ENCODE data around the gene HS6ST2. TPM values are rescaled to one million over a fixed set of nuclear protein-coding genes. Genes with fewer than 3 reads are reported as not detected.

Gene HS6ST2
- total RNA-seq, 1 donor from 2014 or later: 1.2 TPM

DNA sequence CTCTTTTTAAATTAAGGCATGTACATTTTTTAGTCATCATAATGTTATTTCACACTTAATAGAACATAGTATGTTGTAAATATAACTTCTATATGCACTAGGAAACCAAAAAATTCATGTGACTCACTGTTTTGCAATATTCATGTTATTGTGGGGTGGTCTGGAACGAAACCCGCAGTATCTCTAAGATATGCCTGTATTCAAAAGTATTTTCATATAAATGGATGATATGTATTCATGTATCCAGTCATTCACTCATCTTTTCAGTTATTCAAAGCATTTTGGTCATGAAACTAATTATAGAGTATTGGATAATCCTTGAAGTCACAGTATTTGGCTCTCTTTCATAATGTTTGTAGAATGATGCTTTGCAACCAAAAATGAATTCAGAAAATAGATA, 168.1 kb downstream of the HS6ST2 start:
- DNase-seq (ENCODE audit: low spot score): no peak

DNA sequence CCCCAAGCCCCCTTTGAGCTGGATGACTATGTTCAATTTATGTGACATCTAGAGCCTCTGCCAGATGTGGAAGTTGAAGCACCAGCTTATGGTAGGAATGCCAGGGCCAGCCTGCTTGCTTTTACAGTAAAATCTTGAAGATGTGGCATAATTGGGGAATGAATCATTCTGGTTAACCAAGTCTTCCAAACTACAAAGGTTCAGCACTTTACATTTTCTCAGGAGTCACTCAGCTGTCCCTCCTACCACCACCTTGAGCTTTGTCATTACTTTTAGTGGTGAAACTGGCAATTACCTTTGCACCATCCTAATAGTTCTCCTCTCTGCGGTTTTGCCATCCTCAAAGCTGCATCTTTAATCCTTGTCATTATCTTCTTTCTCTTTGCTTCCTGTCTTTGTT, 172.2 kb downstream of the HS6ST2 start:
- no peak for DNase-seq (ENCODE audit: low spot score)

- no peak for DNase-seq (ENCODE audit: low spot score)
These were observed 179.5 kb downstream of the HS6ST2 start for GRCh38 chrX:132778917-132779316.

DNA sequence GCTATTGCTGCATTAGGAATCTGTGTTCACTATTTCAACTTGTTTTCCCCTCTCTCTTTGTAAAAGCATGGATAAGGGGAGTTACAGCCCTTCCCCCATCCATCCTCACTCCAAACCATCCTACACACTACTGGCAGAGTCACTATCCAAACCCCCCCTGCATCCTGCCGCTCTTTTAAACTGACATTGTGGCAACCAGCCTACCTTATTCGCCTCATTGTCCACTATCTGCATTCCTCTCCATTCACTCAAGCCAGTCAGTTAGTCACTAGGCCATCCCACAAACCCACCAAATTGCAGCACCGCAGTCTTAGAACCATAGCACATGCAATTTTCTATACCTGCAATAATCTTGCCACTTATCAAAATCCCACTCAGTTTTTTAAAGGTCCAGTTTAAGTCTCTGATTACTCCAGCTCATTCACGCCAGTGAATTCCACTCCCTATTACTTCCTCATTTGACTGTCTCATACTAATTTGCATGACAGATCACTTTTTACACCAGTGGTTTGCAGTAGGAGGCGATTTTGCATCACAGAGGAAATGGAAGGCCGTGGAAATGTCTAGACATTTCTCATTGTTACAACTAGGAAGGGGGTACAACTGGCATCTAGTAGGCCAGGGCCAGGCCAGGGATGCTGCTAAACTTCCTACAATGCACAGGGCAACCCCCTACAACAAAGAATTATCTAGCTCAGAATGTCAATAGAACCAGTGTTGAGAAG, 181.8 kb downstream of the HS6ST2 start:
- no peak for DNase-seq (ENCODE audit: low spot score)

GRCh38 chrX:132775263-132775823, 183.1 kb downstream of the HS6ST2 start:
- DNase-seq (ENCODE audit: low spot score): no peak

DNA sequence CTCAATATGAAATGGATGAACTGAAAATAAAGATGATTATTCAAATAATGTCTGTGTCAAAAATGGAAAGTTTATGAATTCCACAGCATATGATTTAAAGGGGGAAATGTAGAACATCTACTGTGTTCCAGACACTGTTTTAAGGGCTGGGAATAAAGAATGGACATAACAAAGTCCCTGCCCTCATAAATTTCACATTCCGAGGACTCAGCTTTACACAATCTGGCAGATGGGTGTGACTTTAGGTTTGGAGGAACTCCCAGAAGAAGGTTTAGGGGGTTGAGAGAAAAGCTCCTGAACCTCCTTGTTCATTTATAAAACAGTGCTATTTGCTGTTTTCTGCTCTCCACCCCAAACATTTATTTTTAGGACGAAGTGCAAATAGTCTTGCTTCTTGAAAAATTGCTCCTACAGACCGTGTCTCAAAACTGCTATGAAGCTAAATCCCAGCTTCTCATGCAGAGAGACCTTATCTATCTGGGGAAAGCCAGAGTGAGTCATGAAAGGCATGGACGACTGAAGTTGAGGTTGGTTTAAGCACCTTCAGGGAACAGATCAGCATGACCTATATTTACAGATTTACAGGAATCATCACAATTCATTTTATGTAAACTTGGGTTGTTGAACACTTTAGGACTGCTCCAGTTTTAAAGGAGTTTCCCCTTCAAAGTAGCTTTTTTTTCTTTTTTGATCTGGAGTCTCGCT, 184.3 kb downstream of the HS6ST2 start:
- no peak for DNase-seq (ENCODE audit: low spot score)

GRCh38 chrX:132769609-132770008, 188.8 kb downstream of the HS6ST2 start:
- DNase-seq (ENCODE audit: low spot score): no peak

DNA sequence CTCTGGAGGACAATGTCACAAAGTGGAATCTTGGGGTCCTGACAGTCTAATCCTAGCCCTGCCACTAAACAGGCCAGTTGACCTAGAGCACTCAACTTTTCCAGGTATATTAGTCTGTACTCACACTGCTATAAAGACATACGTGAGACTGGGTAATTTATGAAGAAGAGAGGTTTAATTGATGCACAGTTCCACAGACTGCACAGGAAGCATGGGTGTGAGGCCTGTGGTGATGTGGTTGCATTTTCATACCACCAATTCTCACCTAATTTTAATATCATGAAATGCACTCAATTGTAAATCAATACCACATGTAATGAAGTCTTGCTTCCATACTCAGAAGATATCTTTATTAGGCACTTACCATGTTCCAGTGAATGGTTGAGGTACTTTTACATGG, 192.0 kb downstream of the HS6ST2 start:
- DNase-seq (ENCODE audit: low spot score): no peak

- DNase-seq (ENCODE audit: low spot score): no peak
These were observed 194.9 kb downstream of the HS6ST2 start for GRCh38 chrX:132763528-132763927.

DNA sequence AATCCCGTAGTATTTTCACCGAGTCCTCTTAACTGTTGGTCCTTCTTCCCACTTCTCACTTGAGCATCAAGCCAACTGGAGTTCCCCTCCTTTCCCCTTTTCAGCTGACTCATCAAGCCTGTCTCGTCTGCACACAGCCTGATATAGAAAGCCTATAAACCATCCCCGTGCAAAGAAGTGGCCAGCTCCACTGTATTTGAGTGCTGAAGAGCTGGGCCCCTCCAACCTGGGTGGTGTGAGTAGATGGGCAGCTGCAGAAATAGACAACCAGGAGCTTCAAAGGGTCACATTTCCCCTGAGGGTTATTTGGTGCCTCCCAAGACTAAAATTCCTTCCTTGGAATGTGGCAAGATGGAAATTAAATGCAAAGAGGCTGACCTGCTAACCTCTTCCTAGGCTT, 199.7 kb downstream of the HS6ST2 start:
- no peak for DNase-seq (ENCODE audit: low spot score)

GRCh38 chrX:132757066-132757623, 201.3 kb downstream of the HS6ST2 start:
- no peak for DNase-seq (ENCODE audit: low spot score)

- no peak for DNase-seq (ENCODE audit: low spot score)
These were observed 202.0 kb downstream of the HS6ST2 start for GRCh38 chrX:132756439-132756838.

DNA sequence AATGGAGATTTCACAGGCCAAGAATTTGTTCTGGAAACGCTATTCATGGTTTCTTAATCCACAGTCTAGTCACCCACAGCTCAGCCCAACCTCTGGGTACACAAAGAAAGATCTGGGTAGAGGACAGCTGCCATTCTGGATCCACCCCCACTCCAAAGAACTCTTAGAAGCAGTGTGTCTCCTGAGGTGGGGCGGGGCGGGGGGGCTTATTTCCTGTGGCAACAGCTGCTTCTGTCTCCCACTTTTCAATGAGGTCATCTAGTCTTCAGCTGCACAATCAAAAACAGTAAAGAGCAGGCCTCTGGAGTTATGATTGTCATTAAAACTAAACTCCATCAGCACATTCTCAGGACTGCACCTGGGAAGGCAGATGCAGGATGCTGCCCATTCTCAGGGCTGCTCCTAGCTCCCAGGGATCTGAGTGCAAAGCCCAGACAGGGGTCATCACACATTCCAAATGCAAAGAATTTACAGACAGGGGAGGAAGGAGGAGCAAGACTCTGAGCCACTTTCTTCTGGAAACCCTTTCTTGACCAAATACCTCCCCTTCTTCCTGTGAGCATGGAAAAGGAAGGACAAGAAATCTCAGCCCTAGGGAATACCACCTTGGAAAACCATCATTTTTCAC, 207.3 kb downstream of the HS6ST2 start:
- no peak for DNase-seq (ENCODE audit: low spot score)

- DNase-seq (ENCODE audit: low spot score): no peak
These were observed 207.9 kb downstream of the HS6ST2 start for GRCh38 chrX:132750331-132751062.

DNA sequence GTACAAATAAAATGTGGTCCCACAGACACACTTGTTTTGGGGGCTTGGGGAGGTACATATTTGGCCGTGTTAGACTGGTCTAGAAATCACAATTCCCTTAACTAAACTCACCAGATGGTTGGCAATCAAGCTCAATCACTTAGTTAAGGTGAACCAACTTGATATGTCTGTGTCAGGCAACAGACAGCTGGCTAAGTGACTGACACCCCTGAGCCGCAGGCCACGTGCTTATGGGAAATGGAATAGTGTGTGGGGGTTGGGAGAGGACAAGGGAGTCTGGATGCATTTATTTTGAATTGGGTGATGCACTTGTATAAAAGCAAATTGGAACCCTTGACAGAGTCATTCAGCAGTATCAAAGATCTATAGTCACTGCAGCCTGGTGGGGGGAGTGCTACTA, 209.0 kb downstream of the HS6ST2 start:
- DNase-seq (ENCODE audit: low spot score): no peak

GRCh38 chrX:132748909-132749308, 209.5 kb downstream of the HS6ST2 start:
- no peak for DNase-seq (ENCODE audit: low spot score)

DNA sequence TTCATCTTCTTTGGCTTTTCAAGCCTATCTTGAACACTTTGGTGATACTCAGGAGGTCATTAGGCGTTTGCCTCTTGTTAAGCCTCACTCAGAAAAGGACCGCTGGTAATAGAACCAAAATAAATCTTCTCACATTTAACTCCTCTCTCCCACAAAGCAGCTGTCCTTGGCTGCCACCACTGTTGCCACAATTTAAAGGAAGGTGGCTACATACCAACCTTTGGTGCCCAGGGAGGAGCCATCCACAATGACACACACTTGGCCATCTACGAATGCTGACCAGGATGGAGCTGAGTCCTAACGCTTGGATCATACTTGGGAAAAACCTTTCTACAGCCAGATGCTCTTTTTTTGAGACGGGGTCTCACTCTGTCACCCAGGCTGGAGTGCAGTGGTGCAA, 210.2 kb downstream of the HS6ST2 start:
- no peak for DNase-seq (ENCODE audit: low spot score)

GRCh38 chrX:132745593-132745992, 212.8 kb downstream of the HS6ST2 start:
- no peak for DNase-seq (ENCODE audit: low spot score)

GRCh38 chrX:132744470-132744869, 214.0 kb downstream of the HS6ST2 start:
- no peak for DNase-seq (ENCODE audit: low spot score)

GRCh38 chrX:132743086-132743485, 215.3 kb downstream of the HS6ST2 start:
- DNase-seq (ENCODE audit: low spot score): no peak

DNA sequence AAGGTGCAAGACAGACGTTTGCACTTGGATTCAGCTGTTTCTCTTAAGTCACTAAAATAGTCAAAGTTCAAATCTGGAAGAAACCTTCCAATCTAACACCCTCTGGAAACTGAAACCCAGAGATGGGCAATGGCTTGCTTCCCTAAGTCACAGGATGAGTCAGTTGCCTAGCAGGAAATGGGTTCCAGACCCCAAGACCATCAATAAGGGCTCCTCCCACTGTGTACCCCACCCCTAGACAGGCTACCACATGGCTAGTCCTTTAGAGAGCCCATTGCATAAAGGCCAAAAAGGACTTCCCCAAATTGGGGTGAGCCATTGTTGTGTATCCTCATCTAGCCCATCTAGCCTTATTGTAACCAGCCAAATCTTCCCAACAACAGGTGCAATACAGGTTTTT, 216.2 kb downstream of the HS6ST2 start:
- DNase-seq (ENCODE audit: low spot score): no peak

GRCh38 chrX:132741689-132742088, 216.7 kb downstream of the HS6ST2 start:
- no peak for DNase-seq (ENCODE audit: low spot score)
